ENCODE measurements around the gene ATP11A. TPM values are rescaled to one million over a fixed set of nuclear protein-coding genes. Genes with fewer than 3 reads are reported as not detected.
A peak's percentile ranks its signal among the peaks of the same experiment; 100 is the strongest.

Gene ATP11A
- total RNA-seq, 1 donor from 2014 or later: 90.4 TPM

GRCh38 chr13:112742583-112742982 is 52.7 kb downstream of the ATP11A start:
- no peak for DNase-seq (ENCODE audit: low spot score)
- no peak overlapping the region for H3K27ac Mint-ChIP-seq
- no peaks in the 10 kb centered on the region for H3K9me3 Mint-ChIP-seq
- no peaks in the 10 kb centered on the region for H3K27me3 Mint-ChIP-seq (ENCODE audit: insufficient read depth)
- intact Hi-C loops (cut with micrococcal nuclease): no loop called here
- no peak overlapping the region for H3K4me3 Mint-ChIP-seq
- peaks cover 6% of the 10 kb centered on the region for H3K4me1 Mint-ChIP-seq (ENCODE audit: low read depth)
- no peaks in the 10 kb centered on the region for H3K36me3 Mint-ChIP-seq (ENCODE audit: low read depth)

DNA sequence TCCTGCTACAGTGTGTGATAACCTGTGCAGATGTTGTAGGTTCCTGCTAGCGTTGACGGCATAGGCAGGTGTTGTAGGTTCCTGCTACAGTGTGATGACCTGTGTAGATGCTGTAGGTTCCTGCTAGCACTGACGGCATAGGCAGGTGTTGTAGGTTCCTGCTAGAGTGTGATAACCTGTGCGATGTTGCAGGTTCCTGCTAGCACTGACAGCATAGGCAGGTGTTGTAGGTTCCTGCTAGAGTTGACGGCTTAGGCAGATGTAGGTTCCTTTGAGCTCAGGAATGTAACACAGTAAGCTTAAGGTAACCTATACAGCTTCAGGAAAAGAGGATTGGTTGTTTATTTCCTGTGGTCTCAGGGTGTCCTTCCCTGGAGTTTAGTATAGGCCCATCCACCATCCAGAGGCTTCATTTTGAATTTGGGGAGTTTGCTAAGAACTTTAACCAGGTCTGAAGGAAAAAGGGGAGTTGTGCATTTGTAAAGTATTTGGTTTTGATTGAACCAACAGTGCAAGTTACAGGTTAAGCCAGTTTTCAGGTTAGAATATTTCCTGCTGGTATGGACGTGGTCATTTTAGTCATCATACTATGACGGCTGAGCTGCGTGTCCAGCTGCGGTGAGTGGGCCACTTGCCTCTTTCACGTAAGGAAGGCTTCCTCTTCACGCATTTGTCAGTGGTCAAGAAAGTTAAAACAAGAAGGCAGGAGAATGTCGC is 53.8 kb downstream of the ATP11A start:
- Mint-ChIP-seq H3K4me1 (ENCODE audit: low read depth) (peaks cover 6% of the 10 kb centered on the region), H3K36me3 (ENCODE audit: low read depth) (no peaks in the 10 kb centered on the region), H3K27me3 (ENCODE audit: insufficient read depth) (no peaks in the 10 kb centered on the region), H3K9me3 (no peaks in the 10 kb centered on the region), H3K4me3 (no peak overlapping the region), H3K27ac (no peak overlapping the region)
- DNase-seq (ENCODE audit: low spot score): no peak
- intact Hi-C loops (cut with micrococcal nuclease): no loop called here

DNA sequence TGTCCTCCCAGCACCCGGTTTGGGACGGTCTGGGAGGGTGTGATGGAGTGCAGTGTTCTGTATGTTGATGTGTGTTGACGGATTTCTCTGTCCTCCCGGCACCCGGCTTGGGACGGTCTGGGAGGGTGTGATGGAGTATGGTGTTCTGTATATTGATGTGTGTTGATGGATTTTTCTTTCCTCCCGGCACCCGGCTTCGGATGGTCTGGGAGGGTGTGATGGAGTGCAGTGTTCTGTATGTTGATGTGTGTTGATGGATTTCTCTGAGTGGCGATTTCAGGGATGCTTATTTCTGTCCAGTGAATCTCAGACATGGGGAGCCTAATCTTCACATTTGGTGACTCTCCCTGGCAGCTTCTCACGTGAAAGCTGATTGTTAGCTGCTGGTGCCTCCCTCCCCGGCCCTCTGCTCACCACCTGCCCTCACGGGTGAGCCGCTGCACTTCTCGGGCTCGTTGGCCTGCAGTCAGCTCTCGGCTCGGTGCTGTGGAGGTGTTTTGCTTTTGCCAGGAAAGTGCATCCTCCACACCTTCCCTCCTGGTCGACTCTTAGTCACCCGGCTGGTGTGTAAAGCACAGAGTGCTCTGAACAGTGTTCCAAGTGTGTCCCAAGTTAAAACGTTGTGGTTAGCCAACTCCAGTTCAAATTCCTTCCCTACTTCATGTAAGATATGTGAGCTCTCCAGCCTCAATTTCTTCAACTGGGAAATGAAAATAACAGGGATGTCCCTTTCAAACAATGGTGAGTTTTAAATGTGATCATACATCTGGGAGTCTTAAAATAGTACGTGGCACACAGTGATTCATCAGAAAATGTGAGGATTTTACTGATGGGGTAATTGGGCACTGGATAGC is 54.6 kb downstream of the ATP11A start:
- Mint-ChIP-seq H3K27ac (no peak overlapping the region), H3K4me3 (no peak overlapping the region), H3K36me3 (ENCODE audit: low read depth) (no peaks in the 10 kb centered on the region), H3K9me3 (no peaks in the 10 kb centered on the region), H3K27me3 (ENCODE audit: insufficient read depth) (no peaks in the 10 kb centered on the region), H3K4me1 (ENCODE audit: low read depth) (peaks cover 6% of the 10 kb centered on the region)
- no peak for DNase-seq (ENCODE audit: low spot score)
- intact Hi-C loops (cut with micrococcal nuclease): no loop called here

DNA sequence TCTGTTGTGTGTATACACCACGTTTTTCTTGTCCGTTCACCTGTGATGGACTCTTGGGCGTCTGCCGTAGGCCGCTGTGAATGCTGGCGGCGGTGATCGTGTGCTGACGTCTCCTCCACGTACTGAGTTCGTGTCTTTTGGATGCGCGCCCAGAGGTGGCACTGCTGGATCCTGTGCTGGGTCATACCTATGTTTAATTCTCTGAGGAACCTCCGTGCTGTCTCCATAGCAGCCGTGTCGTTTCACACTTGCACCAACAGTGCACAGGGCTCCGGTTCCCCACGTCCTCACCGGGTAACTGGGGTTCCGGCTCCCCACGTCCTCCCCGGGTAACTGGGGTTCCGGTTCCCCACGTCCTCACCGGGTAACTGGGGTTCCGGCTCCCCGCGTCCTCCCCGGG is 56.2 kb downstream of the ATP11A start:
- intact Hi-C loops (cut with micrococcal nuclease): no loop called here
- DNase-seq (ENCODE audit: low spot score): no peak
- peaks cover 6% of the 10 kb centered on the region for H3K4me1 Mint-ChIP-seq (ENCODE audit: low read depth)
- H3K27ac Mint-ChIP-seq: no peak overlapping the region
- H3K27me3 Mint-ChIP-seq (ENCODE audit: insufficient read depth): no peaks in the 10 kb centered on the region
- no peaks in the 10 kb centered on the region for H3K36me3 Mint-ChIP-seq (ENCODE audit: low read depth)
- no peaks in the 10 kb centered on the region for H3K9me3 Mint-ChIP-seq
- no peak overlapping the region for H3K4me3 Mint-ChIP-seq

- no peaks in the 10 kb centered on the region for H3K36me3 Mint-ChIP-seq (ENCODE audit: low read depth)
- H3K4me1 Mint-ChIP-seq (ENCODE audit: low read depth): peaks cover 6% of the 10 kb centered on the region
- no peak for DNase-seq (ENCODE audit: low spot score)
- intact Hi-C loops (cut with micrococcal nuclease): no loop called here
- H3K9me3 Mint-ChIP-seq: no peaks in the 10 kb centered on the region
- H3K27me3 Mint-ChIP-seq (ENCODE audit: insufficient read depth): no peaks in the 10 kb centered on the region
- no peak overlapping the region for H3K27ac Mint-ChIP-seq
- H3K4me3 Mint-ChIP-seq: no peak overlapping the region
Measured at GRCh38 chr13:112747256-112747655, 57.4 kb downstream of the ATP11A start.

GRCh38 chr13:112748947-112749735 is 59.3 kb downstream of the ATP11A start:
- Mint-ChIP-seq H3K27ac (no peak overlapping the region), H3K4me1 (ENCODE audit: low read depth) (peaks cover 13% of the 10 kb centered on the region), H3K36me3 (ENCODE audit: low read depth) (no peaks in the 10 kb centered on the region), H3K9me3 (no peaks in the 10 kb centered on the region), H3K4me3 (no peak overlapping the region), H3K27me3 (ENCODE audit: insufficient read depth) (no peaks in the 10 kb centered on the region)
- intact Hi-C loops (cut with micrococcal nuclease): no loop called here
- no peak for DNase-seq (ENCODE audit: low spot score)

GRCh38 chr13:112750570-112750969 is 60.7 kb downstream of the ATP11A start:
- intact Hi-C loops (cut with micrococcal nuclease): no loop called here
- Mint-ChIP-seq H3K4me1 (ENCODE audit: low read depth) (peaks cover 13% of the 10 kb centered on the region), H3K9me3 (no peaks in the 10 kb centered on the region), H3K27ac (no peak overlapping the region), H3K27me3 (ENCODE audit: insufficient read depth) (no peaks in the 10 kb centered on the region), H3K36me3 (ENCODE audit: low read depth) (no peaks in the 10 kb centered on the region), H3K4me3 (no peak overlapping the region)
- DNase-seq (ENCODE audit: low spot score): no peak

DNA sequence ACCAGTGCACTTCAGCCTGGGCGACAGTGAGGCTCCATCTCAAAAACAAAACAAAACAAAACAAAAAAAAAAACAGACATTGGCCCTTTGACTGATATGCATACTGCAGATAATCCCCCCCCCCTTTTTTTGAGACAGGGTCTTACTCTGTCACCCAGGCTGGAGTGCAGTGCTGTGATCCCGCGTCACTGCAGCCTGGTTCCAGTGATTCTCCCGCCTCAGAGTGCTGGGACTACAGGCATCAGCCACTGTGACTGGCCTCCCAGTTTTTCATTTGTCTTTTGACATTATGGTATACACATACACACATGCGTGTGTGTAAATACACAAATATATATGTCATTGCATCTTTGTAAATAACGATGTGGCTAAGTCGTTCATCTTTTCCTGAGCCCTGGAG is 61.8 kb downstream of the ATP11A start:
- no peaks in the 10 kb centered on the region for H3K36me3 Mint-ChIP-seq (ENCODE audit: low read depth)
- no peak for DNase-seq (ENCODE audit: low spot score)
- intact Hi-C loops (cut with micrococcal nuclease): no loop called here

DNA sequence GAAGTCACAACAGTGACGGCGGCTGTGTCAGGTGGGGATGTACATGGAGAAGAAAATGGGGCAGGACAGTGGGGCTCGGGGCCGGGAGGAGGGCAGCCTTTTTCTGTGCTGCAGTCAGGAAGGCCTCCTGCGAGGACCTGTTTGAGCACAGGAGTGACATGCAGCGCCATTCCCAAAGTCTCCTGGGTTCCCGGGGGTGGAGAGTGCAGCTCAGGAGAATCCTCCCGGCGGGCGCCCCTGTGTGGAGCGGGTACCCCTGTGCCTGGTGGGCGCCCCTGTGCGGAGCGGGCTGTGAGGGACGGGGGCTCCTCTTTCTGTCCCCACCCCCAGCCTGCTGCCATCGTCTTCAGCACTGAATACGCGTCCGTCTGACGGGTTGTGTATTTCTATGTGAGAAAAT is 62.4 kb downstream of the ATP11A start:
- no peak for DNase-seq (ENCODE audit: low spot score)
- intact Hi-C loops (cut with micrococcal nuclease): no loop called here
- no peak overlapping the region for H3K27ac Mint-ChIP-seq
- H3K4me1 Mint-ChIP-seq (ENCODE audit: low read depth): peaks cover 13% of the 10 kb centered on the region
- no peaks in the 10 kb centered on the region for H3K27me3 Mint-ChIP-seq (ENCODE audit: insufficient read depth)
- no peak overlapping the region for H3K4me3 Mint-ChIP-seq
- no peaks in the 10 kb centered on the region for H3K9me3 Mint-ChIP-seq
- no peaks in the 10 kb centered on the region for H3K36me3 Mint-ChIP-seq (ENCODE audit: low read depth)

More for the DNA sequence above, 61.8 kb downstream of the ATP11A start:
- H3K27me3 Mint-ChIP-seq (ENCODE audit: insufficient read depth): no peaks in the 10 kb centered on the region
- H3K4me3 Mint-ChIP-seq: no peak overlapping the region
- H3K27ac Mint-ChIP-seq: no peak overlapping the region
- H3K4me1 Mint-ChIP-seq (ENCODE audit: low read depth): peaks cover 13% of the 10 kb centered on the region
- H3K9me3 Mint-ChIP-seq: no peaks in the 10 kb centered on the region

GRCh38 chr13:112752711-112753541 is 63.1 kb downstream of the ATP11A start:
- Mint-ChIP-seq H3K4me1 (ENCODE audit: low read depth) (peaks cover 13% of the 10 kb centered on the region), H3K27me3 (ENCODE audit: insufficient read depth) (no peaks in the 10 kb centered on the region), H3K4me3 (no peak overlapping the region), H3K36me3 (ENCODE audit: low read depth) (no peaks in the 10 kb centered on the region), H3K9me3 (no peaks in the 10 kb centered on the region), H3K27ac (peak overlapping the region; percentile 34)
- intact Hi-C loops (cut with micrococcal nuclease): loop anchor here (1.0 kb wide), 1 partner anchor 64 kb away; no protein-coding TSS in a partner anchor
- DNase-seq (ENCODE audit: low spot score): no peak

- no peak for DNase-seq (ENCODE audit: low spot score)
- intact Hi-C loops (cut with micrococcal nuclease): loop anchor here (1.0 kb wide), 1 partner anchor 65 kb away; no protein-coding TSS in a partner anchor
- Mint-ChIP-seq H3K9me3 (no peaks in the 10 kb centered on the region), H3K27ac (no peak overlapping the region), H3K4me1 (ENCODE audit: low read depth) (peaks cover 13% of the 10 kb centered on the region), H3K27me3 (ENCODE audit: insufficient read depth) (no peaks in the 10 kb centered on the region), H3K4me3 (no peak overlapping the region), H3K36me3 (ENCODE audit: low read depth) (no peaks in the 10 kb centered on the region)
Measured at GRCh38 chr13:112753833-112754232, 64.0 kb downstream of the ATP11A start.

DNA sequence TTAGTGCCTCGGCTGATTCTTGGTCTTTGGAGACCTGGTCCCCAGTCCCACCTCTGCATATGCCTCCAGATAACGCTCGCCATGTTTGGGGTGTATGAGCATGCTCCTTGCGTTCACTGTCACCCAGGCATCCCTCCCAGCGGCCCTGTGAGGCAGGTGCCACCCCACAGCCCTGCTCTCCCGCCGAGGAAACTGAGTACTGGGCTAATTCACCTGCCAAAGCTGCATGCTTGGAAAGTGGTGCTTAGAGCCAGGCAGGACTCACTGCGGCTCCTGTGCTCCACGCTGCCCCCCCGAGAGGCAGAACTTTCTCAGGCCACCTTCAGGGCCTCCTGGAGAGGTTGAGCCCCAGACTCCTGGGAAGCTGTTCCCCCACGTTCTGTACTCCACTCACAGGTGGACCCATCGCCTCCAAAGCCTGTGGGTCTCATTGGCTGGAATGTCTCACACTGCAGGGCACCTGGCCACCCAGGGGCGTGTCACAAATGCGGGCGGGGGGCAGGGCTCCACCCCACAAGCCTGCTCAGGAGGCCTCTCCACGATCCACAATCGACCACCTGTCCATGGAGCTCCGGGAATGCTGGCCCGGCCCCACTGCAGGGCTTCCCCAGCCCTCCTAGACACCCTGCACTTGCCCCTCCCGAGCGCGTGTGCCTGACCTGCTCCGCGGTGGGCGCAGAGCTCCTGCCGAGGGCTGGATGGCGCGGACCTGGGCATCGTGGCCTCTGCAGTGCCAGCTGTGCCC is 64.6 kb downstream of the ATP11A start:
- H3K27ac Mint-ChIP-seq: no peak overlapping the region
- no peak for DNase-seq (ENCODE audit: low spot score)
- intact Hi-C loops (cut with micrococcal nuclease): no loop called here
- no peaks in the 10 kb centered on the region for H3K9me3 Mint-ChIP-seq
- H3K27me3 Mint-ChIP-seq (ENCODE audit: insufficient read depth): no peaks in the 10 kb centered on the region
- H3K4me3 Mint-ChIP-seq: no peak overlapping the region
- no peaks in the 10 kb centered on the region for H3K36me3 Mint-ChIP-seq (ENCODE audit: low read depth)
- H3K4me1 Mint-ChIP-seq (ENCODE audit: low read depth): peaks cover 13% of the 10 kb centered on the region

Measured in activated T-helper 1 cell treated with anti-CD3 and anti-CD28 coated beads, Interleukin-12 subunit alpha, Interleukin-12 subunit beta, Interleukin-2, Interleukin-4 antibody, amounts not matched to agents 30 ng/mL and 10 ng/mL and 1 ng/mL, durations not matched to agents 14 hours and 24 hours and 36 hours (primary cell).